Mucosa of descending colon (tissue), 3 donors: Measurements from ENCODE around the gene SH2D3A. TPM values are rescaled to one million over a fixed set of nuclear protein-coding genes. Genes with fewer than 3 reads are reported as not detected.
A peak's percentile ranks its signal among the peaks of the same experiment; 100 is the strongest.

ENCODE experiments used
- ATAC-seq: fragments of 200-7000 bp; cut with Tn5 transposase; one replicate; pipeline ENCODE4 v1.9.1; 2020; ENCODE audit warnings: mild to moderate bottlenecking, moderate library complexity
- DNase-seq, 3 donors: peaks; one replicate each; pipeline ENCODE4 v3.0.0-alpha.2; 2020
- H3K36me3 ChIP-seq: fragments of 200-600 bp; one replicate; pipeline ENCODE4 v1.8.0; 2021; ENCODE audit warnings: low read depth, mild to moderate bottlenecking
- H3K4me1 ChIP-seq: fragments of 200-600 bp; one replicate; pipeline ENCODE4 v1.8.0; 2021; ENCODE audit warnings: low read depth, mild to moderate bottlenecking
- H3K4me3 ChIP-seq: fragments of 200-600 bp; one replicate; pipeline ENCODE4 v1.8.0; 2021; ENCODE audit warnings: mild to moderate bottlenecking
- H3K9me3 ChIP-seq: fragments of 200-600 bp; one replicate; pipeline ENCODE4 v1.8.0; 2021; ENCODE audit warnings: mild to moderate bottlenecking
- intact Hi-C, 2 donors: fragments of 100-400 bp; cut with DNase I in 1 of 2; cut with micrococcal nuclease in 1 of 2; formaldehyde crosslinking; loops; one replicate each; pipeline versions ENCODE4 v1.11.0 to v1.11.1; 2022; cut with DNase I, micrococcal nuclease
- total RNA-seq, 3 donors: library from RNA; stranded (reverse); fragmentation: NEBNext Ultra II Directional in 2 of 3; extraction: Animal tissue kit (Norgen Biotek cat#: 25700) in 2 of 3; gene quantifications; one replicate each; pipeline versions ENCODE4 v1.2.1 to v1.2.4, GENCODE V29; 2021 to 2023
- TF ChIP-seq, protein P1 (sequence below): fragments of 200-600 bp; IDR thresholded peaks from one replicate; pipeline ENCODE4 v1.8.0; 2022; ENCODE audit warnings: antibody characterized with exemption, mild to moderate bottlenecking
- donor health status: DM: no; HTN: no; CAD: no; lungs with moderate emphysema.
- donor health status: DM: no; HTN: no; CAD: no.
- donor health status: DM: no; HTN: yes; CAD: no.

SH2D3A gene
- total RNA-seq, 3 donors from 2014 or later: 26.4 to 80.5 (median 40.5) TPM

DNA sequence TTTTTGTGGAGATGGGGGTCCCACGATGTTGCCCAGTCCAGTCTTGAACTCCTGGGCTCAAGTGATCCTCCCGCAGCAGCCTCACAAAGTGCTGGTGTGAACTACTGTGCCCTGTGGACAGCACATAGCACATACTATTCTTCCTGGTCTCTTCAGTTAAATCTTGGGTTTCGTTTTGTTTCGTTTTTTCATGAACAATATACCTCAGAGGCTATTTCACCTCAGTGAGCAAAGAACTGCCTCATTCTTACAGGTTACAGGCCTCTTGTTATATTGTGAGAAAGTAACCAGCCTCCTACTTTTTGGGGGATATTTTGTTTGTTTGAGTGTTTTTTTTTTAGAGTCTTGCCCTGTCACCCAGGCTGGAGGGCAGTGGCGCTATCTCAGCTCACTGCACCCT is 45.5 kb downstream of the SH2D3A start:
- Histone ChIP-seq H3K36me3 (no peaks in the 10 kb centered on the region), H3K4me3 (no peak overlapping the region), H3K4me1 (no peaks in the 10 kb centered on the region), H3K9me3 (no peaks in the 10 kb centered on the region)
- DNase-seq: peak in 1 of 3 donors; percentile 40
- TF ChIP-seq, protein P1, sequence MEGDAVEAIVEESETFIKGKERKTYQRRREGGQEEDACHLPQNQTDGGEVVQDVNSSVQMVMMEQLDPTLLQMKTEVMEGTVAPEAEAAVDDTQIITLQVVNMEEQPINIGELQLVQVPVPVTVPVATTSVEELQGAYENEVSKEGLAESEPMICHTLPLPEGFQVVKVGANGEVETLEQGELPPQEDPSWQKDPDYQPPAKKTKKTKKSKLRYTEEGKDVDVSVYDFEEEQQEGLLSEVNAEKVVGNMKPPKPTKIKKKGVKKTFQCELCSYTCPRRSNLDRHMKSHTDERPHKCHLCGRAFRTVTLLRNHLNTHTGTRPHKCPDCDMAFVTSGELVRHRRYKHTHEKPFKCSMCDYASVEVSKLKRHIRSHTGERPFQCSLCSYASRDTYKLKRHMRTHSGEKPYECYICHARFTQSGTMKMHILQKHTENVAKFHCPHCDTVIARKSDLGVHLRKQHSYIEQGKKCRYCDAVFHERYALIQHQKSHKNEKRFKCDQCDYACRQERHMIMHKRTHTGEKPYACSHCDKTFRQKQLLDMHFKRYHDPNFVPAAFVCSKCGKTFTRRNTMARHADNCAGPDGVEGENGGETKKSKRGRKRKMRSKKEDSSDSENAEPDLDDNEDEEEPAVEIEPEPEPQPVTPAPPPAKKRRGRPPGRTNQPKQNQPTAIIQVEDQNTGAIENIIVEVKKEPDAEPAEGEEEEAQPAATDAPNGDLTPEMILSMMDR: no peak
- intact Hi-C loops: no loop called here
- peak; percentile 60 for ATAC-seq

DNA sequence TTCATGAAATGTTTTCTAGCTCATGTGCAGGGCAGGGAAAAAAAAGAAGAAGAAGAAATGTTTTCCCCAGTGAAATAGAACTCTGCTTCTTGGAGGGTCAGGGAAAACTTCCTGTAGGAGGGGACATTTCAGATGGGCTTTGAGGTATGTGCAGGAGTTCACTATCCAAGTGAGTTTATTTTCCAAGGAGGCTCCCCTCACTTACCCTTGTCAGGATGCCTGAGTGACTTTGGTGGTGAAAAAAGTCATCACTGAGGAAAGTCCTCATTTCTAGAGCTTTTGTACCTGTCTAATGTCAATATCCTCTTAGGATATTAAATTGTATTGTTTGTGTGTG is 46.1 kb downstream of the SH2D3A start:
- no peaks in the 10 kb centered on the region for H3K36me3 ChIP-seq
- no peaks in the 10 kb centered on the region for H3K9me3 ChIP-seq
- no peaks in the 10 kb centered on the region for H3K4me1 ChIP-seq
- DNase-seq (no peak), ATAC-seq (no peak)
- TF ChIP-seq, protein P1: no peak
- intact Hi-C loops: no loop called here
- no peak overlapping the region for H3K4me3 ChIP-seq

DNA sequence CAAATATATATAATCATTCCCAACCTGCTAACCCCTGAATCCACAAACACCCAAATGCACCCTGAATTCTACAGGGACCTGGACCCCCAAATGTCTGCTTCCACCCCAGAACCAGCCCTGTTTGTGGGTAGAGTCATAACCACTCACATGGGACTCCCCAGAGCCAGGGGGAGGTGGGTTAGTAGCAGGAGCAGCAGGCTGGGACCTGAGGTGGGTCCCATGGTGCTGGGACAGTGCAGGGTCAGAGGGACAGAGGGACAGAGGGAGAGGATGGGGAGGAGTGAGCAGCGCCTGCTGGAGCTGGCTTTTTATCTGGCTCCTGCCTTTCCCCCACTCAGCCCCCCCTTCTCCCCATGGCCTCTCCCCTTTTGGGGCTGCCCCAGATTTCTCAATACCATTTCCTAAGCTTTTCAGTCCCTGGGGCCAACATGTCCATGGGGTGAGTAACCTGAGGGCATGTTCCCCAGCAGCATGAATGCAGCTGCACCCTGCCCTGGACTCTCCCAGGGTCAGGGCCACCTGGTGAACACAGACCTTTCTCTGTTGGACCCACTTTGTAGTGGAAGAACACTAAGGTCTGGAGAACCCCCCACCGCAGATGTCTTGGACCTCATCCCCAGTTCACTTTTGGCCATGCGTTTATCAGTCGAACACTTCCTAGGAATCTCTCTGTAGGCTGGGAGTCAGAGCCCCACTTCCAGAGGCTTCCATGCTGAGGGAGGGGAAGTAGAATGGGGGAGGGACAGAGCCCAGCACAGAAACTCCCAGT is 46.7 kb downstream of the SH2D3A start, which contains the start of gene C3:
TSS of gene C3 (minus strand) at position 282 of the 769 bp plus-strand sequence. CDS start at position 221, 61 bp downstream.
- DNase-seq: peak in 1 of 3 donors; percentile 57
- ATAC-seq: peak; percentile 51
- H3K4me3 ChIP-seq: no peak within 1 kb of the TSS

DNA sequence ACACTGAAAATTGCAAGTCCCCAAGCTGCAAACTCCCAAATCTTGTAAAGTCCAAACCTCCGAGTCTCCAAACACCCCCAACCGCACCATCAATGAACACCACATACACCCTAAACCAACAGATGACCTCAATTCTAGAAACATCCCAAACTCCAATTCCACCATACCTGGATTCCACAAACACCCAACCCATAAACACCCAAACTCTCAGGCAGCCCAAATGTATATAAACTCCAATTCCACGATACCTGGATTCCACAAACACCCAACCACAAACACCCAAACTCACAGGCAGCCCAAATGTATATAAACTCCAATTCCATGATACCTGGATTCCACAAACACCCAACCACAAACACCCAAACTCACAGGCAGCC is 47.3 kb downstream of the SH2D3A start:
- intact Hi-C loops: no loop called here
- ATAC-seq: no peak
- TF ChIP-seq, protein P1: no peak
- H3K9me3 ChIP-seq: no peaks in the 10 kb centered on the region
- no peaks in the 10 kb centered on the region for H3K36me3 ChIP-seq
- no peaks in the 10 kb centered on the region for H3K4me1 ChIP-seq
- no peak for DNase-seq
- no peak overlapping the region for H3K4me3 ChIP-seq

More for the DNA sequence above, 46.7 kb downstream of the SH2D3A start, which contains the start of gene C3:
- Histone ChIP-seq H3K4me1 (no peaks in the 10 kb centered on the region), H3K36me3 (no peaks in the 10 kb centered on the region), H3K9me3 (no peaks in the 10 kb centered on the region)
- TF ChIP-seq, protein P1: no peak
- intact Hi-C loops: no loop called here

DNA sequence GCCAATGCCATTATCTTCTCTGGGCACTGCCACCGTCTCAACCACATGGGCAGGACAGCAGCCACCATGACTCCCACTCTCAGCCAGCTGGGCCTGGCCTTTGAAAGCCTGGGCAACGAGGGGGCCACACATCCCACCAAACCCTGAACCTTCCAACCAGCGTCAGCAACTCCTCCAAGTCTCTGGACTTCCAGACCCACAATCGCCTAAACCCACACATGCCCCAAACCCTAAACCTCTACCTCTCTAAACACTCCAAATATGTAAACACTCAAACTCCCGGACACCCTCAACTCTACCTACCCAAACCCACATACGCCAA is 47.7 kb downstream of the SH2D3A start:
- Histone ChIP-seq H3K4me3 (no peak overlapping the region), H3K9me3 (no peaks in the 10 kb centered on the region), H3K4me1 (no peaks in the 10 kb centered on the region), H3K36me3 (no peaks in the 10 kb centered on the region)
- intact Hi-C loops: no loop called here
- TF ChIP-seq, protein P1: no peak
- DNase-seq (no peak), ATAC-seq (no peak)
